GM21515 (cell line): ENCODE results near the gene DNAJB4.
"Not testable (repeated sequence)": the region's sequence is repeated elsewhere in the genome, so short reads cannot be mapped to it uniquely, and the experiment has no call there.

ENCODE experiments used
- ATAC-seq: cut with Tn5 transposase; IDR thresholded peaks from one replicate; pipeline ENCODE4 v1.9.1; 2021; ENCODE audit not compliant: unreplicated experiment

DNAJB4 gene

DNA sequence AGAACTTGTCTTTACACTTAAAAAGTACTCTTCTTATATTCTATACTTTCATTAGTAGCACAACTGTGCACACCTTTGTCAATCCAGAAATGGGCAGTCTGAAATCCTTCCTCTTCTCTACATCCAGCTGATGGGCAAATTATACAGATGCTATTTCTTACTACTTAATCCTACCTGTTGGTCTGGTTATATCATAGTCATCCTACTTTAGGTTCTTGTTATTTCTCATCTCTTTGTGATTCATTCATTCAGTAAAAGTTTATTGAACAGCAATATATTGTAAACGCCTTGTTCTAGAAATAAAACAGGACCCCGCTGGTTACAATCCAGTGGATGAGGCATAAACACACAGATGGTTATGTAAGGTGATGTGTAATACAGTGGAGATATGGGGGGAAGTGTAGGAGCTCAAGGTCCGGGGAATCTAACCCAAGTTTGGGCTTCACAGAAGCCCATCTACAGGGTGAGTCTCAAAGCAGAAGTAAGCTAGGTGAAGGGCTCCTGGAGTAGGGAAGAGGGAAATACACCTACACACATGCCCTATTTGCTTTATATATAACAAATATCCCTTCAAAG lies 14.0 kb upstream of the DNAJB4 start:
- ATAC-seq: no peak

- ATAC-seq: no peak
Measured at GRCh38 chr1:77991638-77992037, 13.1 kb upstream of the DNAJB4 start.

DNA sequence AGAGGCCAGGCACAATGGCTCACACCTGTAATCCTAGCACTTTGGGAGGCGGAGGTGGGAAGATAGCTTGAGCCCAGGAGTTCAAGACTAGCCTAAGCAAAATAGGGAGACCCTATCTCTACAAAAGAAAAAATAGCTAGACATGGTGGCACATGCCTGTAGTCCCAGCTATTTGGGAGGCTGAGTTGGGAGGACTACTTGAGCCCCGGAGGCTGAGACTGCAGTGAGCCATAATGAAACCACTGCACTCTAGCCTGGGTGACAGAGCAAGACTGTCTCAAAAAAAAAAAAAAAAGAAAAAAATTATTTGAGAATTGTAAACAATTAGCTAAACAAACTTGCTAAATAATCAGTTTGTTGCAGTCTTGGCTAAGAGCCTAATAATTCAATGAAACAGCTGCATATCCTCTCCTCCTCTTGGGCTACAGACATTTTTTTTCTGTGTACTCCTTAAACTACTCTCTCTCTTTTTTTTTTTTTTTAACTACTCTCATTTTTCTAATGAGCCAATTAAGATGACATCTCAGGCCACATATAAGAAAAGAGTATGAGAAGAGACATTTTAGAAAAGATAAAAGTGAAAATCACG lies 10.5 kb upstream of the DNAJB4 start:
- ATAC-seq: no peak

- ATAC-seq: no peak
Measured at GRCh38 chr1:77996734-77997133, 8.0 kb upstream of the DNAJB4 start.

GRCh38 chr1:78000536-78000935 lies 4.2 kb upstream of the DNAJB4 start:
- ATAC-seq: not testable (repeated sequence)

DNA sequence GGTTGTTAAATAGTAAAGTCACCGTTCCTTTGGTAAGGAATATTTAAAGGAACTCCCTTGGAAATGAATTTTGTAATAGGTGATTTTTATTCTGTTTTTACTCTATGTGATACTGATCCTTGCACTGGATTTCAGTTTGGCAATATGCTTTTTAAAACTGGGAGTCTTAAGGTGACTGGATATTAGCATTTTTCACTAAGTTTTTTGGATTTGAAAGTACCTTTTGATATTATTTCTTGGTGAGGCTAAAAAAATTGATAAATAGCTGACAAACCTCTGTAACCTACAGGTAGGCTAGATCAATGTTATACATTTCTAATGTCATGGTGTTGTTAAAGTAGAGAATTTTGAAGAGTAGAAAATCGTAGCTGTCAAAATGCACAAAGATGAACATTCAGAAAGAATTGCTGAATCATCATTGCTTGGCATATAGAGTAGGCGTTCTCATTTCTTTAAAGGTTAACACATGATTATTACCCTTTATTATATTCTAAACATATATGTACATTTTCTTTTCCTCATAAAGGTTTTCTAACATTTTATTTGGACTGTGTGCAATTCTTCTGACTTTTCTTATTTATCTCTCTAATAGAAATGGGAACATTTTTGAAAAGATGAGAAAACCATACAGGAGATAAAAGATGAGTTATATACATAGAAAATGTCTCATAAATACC lies 1.5 kb upstream of the DNAJB4 start:
- no peak for ATAC-seq

GRCh38 chr1:78003882-78004718 lies 639 bp upstream of the DNAJB4 start:
- ATAC-seq: peak; percentile 51

DNA sequence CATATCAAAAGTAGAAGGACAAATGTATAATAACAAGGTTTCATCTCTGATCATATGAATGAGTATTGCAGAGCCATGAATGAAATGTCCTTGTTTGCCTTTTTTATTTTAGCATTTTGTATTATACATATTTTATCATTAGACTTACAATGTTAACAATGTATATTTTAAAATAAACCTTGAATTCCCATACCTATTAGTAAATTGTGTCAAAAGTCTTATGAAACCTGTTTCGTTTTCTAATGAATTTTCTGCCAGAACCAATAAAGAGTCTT lies 646 bp downstream of the DNAJB4 start:
- ATAC-seq: no peak

DNA sequence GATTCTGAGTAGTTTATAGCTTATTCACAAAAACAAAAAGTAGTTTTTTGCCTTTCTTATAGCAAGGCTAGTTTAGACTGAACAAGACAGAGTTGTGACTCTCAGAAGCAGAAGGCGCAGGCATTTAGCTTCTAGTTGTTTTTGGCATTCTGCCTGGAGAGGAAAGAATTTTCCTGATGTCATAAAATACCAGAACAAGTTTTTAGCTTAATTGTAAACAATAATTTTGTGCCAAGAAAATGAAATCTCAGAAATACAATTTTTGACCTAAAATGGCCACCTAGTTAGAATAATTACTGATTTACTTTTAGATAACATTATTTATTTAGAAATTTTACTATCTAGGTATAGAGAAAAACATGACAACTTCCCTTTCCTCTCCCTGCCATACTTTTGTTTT lies 1.0 kb downstream of the DNAJB4 start:
- no peak for ATAC-seq

- no peak for ATAC-seq
Measured at GRCh38 chr1:78006521-78006920, 1.8 kb downstream of the DNAJB4 start.

GRCh38 chr1:78007677-78008341 lies 3.1 kb downstream of the DNAJB4 start:
- ATAC-seq: no peak

DNA sequence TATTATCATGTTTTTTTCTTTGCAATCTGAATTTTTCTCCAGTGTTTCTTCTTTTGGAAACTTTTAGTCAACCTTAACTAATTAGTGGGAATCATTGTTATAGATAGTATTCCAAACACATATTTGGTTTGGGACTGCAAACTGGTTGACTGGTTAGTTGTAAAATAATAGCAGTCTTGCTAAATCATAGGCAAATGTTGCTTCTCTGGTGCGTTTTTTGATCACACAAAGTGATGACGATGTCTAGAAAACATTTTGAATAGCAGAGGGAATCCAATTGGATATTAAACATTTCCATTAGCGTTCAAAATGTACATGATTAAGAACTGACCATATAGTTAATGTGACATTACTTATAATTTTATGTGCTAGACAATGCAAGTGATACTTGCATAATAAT lies 4.5 kb downstream of the DNAJB4 start:
- ATAC-seq: no peak

DNA sequence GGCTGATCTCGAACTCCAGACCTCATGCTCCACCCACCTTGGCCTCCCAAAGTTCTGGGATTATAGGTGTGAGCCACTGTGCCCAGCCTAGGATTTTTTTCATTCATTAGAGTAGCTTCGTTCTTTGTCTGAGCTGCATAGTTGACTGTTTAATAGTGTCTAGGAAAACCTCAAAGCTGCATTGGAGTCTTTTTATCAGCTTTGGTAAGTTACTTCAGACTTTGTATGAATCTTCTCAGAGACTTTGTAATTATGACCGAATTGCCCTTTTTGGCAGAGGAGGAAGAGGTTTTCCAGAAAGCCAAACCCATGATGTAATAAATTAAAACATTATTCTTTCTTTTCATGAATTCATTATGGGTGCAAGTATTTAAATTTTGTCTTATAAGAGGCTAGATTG lies 5.1 kb downstream of the DNAJB4 start:
- no peak for ATAC-seq

GRCh38 chr1:78011050-78011449 lies 6.3 kb downstream of the DNAJB4 start:
- no peak for ATAC-seq

DNA sequence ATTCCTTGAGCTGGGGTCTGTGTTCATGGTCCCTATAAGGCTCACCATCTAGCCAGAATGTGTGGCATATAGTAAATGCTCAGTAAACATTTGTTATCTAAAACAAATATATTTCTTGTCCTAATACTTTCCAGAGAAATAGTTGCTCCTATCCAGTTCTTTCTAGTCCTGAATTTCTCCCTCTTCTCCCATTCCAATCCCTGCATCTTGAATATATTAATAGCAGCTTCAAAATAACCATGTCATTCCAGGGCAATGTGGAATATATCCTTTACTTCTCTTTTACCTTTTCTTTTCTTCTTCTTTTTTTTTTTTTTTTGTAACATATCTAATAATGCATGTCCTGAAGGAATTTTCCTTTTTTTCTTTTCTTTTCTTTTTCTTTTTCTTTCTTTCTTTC lies 10.4 kb downstream of the DNAJB4 start:
- ATAC-seq: no peak

DNA sequence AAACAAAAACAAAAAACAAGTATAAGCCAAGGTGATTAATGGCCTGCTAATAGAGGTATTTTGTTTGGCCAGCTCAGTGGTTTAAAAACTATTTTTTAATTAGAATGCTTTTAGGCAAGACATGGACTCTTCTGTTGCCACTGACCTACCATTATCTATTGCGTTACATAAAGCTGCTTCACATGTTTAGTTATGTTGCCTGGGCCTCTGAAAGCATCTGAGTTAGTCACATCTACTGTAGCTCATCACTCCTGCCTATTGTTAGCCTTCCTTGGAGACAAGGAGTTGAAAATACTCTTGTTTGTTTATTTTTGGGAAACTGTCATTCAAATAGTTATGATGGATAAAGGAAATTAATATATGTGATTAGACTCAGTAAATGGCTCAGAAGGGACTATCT lies 14.3 kb downstream of the DNAJB4 start:
- no peak for ATAC-seq

GRCh38 chr1:78021134-78021533 lies 16.4 kb downstream of the DNAJB4 start:
- not testable (repeated sequence) for ATAC-seq

GRCh38 chr1:78029793-78030192 lies 25.1 kb downstream of the DNAJB4 start:
- no peak for ATAC-seq

GRCh38 chr1:78032996-78033796 lies 28.5 kb downstream of the DNAJB4 start:
- no peak for ATAC-seq

GRCh38 chr1:78033797-78034172 lies 29.0 kb downstream of the DNAJB4 start:
- no peak for ATAC-seq

DNA sequence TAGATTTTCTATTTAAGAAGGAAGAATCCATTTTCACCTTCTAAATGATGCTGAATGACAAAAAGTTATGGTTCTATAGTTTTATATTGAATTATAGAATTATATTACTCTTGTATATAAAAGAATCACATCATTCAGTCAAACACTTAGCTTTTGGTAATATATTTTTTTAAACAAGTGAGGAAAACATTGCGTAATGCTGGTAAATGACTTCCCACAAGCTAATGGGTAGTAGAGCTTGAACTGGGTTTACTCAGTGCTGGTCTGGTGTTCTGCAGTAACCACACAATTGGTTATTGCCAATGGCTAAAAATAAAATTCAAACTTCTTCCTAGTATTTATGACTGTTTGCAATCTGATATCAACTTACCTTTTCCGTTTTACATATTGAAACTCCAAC lies 30.4 kb downstream of the DNAJB4 start:
- no peak for ATAC-seq
